ENCODE measurements around the gene STX1A.

The STX1A gene

DNA sequence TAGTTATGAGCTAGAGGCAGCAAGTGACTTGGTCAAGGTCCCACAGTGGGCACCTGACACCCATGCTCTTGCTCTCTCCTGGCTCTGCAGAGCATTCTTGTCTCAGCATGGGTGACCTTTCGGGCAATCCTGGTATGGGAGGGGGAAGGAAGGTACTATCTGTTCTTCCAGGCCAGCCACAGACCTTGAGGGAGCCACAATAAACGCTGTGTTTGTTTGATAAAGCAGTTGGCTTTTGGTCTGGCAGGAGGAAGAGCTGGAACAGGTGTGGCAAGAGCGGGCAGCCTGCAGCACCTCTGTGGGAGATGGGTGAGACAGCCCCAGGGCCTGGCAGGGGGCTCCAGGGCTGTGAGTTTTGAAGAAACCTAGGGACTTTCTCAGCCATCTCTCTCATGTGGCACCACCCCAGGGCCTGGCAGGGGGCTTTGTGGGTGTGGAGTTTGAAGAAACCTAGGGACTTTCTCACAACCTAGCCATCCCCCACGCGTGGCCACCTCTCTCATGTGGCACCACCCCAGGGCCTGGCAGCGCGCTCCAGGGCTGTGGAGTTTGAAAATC, 39.2 kb upstream of the STX1A start:
- DNase-seq (ENCODE audit: low read depth) = no peak
- no peak overlapping the region for H3K4me3 ChIP-seq (ENCODE audit: low read depth, low read length)
- in situ Hi-C loops (cut with HindIII; ENCODE audit: low sequenced_read_pairs) = no loop called here
- TF ChIP-seq, protein P1, sequence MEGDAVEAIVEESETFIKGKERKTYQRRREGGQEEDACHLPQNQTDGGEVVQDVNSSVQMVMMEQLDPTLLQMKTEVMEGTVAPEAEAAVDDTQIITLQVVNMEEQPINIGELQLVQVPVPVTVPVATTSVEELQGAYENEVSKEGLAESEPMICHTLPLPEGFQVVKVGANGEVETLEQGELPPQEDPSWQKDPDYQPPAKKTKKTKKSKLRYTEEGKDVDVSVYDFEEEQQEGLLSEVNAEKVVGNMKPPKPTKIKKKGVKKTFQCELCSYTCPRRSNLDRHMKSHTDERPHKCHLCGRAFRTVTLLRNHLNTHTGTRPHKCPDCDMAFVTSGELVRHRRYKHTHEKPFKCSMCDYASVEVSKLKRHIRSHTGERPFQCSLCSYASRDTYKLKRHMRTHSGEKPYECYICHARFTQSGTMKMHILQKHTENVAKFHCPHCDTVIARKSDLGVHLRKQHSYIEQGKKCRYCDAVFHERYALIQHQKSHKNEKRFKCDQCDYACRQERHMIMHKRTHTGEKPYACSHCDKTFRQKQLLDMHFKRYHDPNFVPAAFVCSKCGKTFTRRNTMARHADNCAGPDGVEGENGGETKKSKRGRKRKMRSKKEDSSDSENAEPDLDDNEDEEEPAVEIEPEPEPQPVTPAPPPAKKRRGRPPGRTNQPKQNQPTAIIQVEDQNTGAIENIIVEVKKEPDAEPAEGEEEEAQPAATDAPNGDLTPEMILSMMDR (IDR thresholded peaks at IDR 0.05; ENCODE audit: low read depth, low read length, missing control alignments) = no peak

GRCh38 chr7:73749931-73750776, 30.7 kb upstream of the STX1A start:
- TF ChIP-seq, protein P1 (IDR thresholded peaks at IDR 0.05; ENCODE audit: low read depth, low read length, missing control alignments) = no peak
- in situ Hi-C loops (cut with HindIII; ENCODE audit: low sequenced_read_pairs) = no loop called here
- no peak for DNase-seq (ENCODE audit: low read depth)
- no peak overlapping the region for H3K4me3 ChIP-seq (ENCODE audit: low read depth, low read length)

- in situ Hi-C loops (cut with HindIII; ENCODE audit: low sequenced_read_pairs) = no loop called here
Observed at GRCh38 chr7:73746378-73746777, 26.9 kb upstream of the STX1A start.

DNA sequence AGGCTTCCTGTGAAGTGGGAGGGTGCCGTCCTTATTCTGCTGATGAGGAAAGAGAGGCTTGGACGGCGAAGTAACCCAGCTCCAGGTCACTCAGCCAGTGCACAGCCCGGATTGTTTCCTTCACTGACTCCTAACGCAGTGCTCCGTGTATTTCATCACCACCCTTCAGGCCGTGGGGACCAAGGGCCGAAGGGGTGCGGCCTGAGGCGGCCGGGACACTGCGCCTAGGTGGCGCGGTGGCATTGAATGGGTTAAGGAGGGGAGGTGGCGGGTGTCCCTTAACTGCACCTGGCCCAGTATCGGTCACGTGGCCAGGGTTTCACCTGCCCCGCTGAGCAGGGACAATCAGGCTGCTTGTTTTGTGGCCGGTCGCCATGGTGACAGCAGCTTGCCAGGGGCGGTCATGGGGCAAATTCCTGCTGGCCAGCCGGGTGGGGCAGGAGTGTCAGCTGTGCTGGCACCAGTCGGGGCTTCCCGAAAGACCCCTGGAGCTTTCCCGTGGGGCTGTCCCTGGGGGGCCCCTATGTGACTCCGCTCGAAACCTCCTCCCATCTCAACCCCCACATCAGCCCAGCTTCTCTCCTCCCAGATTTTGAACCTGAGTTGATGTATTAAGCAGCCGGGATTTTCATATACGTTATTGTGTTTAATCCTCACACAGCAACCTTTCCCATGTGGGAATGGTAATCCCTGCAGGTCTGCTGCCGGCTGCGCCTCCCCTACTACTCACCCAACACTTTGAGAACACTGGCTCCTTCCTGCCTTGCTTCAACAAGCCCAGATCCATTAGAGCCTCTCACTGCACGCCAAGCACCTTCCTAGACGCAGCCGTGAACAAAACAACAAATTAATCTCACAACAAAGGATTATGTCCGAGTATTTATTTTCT, 23.5 kb upstream of the STX1A start:
- in situ Hi-C loops (cut with HindIII; ENCODE audit: low sequenced_read_pairs) = no loop called here
- DNase-seq (ENCODE audit: low read depth) = no peak
- TF ChIP-seq, protein P1 (IDR thresholded peaks at IDR 0.05; ENCODE audit: low read depth, low read length, missing control alignments) = no peak
- H3K4me3 ChIP-seq (ENCODE audit: low read depth, low read length) = no peak overlapping the region

More at GRCh38 chr7:73746378-73746777, 26.9 kb upstream of the STX1A start:
- TF ChIP-seq, protein P1 (IDR thresholded peaks at IDR 0.05; ENCODE audit: low read depth, low read length, missing control alignments) = no peak
- no peak overlapping the region for H3K4me3 ChIP-seq (ENCODE audit: low read depth, low read length)
- DNase-seq (ENCODE audit: low read depth) = no peak

DNA sequence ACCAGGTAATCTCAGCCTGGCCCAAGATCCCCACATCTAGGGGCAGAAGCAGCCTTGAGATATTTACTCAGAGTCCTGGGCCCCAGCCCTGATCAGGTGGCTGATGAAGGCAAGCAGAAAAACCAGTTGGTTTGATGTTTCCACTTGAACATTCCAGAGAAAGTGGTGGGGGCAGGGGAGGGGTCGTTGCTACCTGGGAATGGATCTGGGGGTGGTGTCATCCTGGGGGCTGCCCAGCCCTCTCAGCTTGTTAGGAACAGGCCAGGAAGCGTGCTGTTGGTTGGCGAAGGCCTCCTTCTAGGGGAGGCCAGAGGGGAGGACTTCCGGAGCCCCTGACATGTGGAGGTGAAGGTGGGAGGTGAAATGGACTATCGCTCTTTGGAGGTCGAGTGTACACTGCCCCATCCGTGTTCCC, 22.9 kb upstream of the STX1A start:
- in situ Hi-C loops (cut with HindIII; ENCODE audit: low sequenced_read_pairs) = no loop called here
- TF ChIP-seq, protein P1 (IDR thresholded peaks at IDR 0.05; ENCODE audit: low read depth, low read length, missing control alignments) = no peak
- H3K4me3 ChIP-seq (ENCODE audit: low read depth, low read length) = no peak overlapping the region
- DNase-seq (ENCODE audit: low read depth) = no peak

DNA sequence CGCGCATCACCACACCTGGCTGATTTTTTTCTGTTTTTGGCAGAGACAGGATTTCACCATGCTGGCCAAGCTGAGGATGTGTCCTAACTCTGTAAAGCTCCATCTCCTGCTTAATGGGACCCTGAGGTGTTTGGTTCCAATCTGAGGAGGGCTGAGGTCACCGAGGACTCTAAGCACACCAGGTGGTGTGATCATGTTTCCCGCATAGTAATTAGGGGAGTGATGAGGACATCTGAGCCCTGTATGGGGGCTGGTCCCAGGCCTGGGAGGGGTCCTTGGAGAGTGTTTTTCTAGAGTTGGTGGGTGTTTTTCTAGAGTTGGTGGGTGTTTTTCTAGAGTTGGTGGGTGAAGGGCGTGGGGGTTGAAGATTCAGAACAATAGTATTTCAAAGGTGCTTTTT, 22.1 kb upstream of the STX1A start:
- no peak for DNase-seq (ENCODE audit: low read depth)
- H3K4me3 ChIP-seq (ENCODE audit: low read depth, low read length) = no peak overlapping the region
- in situ Hi-C loops (cut with HindIII; ENCODE audit: low sequenced_read_pairs) = no loop called here
- TF ChIP-seq, protein P1 (IDR thresholded peaks at IDR 0.05; ENCODE audit: low read depth, low read length, missing control alignments) = no peak
